GM21526 (cell line): ENCODE measurements around the gene OOSP2.
"Not testable (repeated sequence)": the region's sequence is repeated elsewhere in the genome, so short reads cannot be mapped to it uniquely, and the experiment has no call there.

Experiments
- ATAC-seq: cut with Tn5 transposase; IDR thresholded peaks from one replicate; pipeline ENCODE4 v1.9.1; 2021; ENCODE audit warnings: moderate library complexity; ENCODE audit not compliant: unreplicated experiment, low FRiP score

OOSP2 gene, protein sequence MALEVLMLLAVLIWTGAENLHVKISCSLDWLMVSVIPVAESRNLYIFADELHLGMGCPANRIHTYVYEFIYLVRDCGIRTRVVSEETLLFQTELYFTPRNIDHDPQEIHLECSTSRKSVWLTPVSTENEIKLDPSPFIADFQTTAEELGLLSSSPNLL

DNA sequence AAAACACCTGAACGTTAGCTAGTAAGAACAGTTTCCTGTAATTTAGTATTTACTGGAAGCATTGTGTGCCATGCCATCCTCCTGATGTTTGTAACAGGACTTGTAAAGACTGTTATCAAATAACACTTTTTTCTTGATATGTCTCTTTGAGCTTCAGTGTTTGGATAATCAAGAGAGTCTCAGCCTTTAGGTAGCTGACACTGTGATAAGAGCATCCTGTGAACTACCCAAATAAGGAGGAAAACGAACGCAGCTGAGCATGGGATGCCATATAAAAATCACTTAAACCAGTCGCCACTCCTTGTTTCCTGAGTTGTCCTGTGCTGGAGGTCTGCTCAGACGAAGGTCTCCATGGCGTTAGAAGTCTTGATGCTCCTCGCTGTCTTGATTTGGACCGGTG is at the start of gene OOSP2:
Gene OOSP2, plus strand, starts transcription at position 301 of the 400 bp plus-strand sequence. Its CDS starts 51 bp downstream, at position 352.
- ATAC-seq: no peak

DNA sequence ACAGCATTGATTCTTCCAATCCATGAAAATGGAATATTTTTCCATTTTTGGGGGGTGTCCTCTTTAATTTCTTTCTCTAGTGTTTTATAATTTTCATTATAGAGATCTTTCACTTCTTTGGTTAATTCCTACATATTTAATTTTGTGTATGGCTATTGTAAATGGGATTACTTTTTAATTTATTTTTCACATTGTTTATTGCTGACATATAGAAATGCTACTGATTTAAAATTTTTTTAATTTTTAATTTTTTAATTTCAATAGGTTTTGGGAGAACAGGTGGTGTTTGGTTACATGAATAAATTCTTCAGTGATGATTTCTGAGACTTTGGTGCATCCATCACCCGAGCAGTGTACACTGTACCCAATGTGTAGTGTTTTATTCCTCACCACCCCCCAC is 49.8 kb upstream of the OOSP2 start:
- ATAC-seq: no peak

DNA sequence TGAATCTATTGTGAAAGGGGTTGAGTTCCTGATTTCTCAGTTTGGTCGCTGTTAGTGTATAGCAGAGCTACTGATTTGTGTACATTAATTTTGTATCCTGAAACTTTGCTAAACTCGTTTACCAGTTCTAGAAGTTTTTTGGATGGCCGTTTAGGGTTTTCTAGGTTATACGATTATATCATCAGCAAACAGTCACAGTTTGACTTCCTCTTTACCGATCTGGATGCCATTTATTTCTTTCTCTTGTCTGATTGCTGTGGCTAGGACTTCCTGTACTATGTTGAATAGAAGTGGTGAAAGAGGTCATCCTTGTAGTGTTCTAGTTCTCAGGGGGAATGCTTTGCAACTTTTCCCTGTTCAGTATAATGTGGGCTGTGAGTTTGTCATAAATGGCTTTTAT is 47.8 kb upstream of the OOSP2 start:
- ATAC-seq: no peak

DNA sequence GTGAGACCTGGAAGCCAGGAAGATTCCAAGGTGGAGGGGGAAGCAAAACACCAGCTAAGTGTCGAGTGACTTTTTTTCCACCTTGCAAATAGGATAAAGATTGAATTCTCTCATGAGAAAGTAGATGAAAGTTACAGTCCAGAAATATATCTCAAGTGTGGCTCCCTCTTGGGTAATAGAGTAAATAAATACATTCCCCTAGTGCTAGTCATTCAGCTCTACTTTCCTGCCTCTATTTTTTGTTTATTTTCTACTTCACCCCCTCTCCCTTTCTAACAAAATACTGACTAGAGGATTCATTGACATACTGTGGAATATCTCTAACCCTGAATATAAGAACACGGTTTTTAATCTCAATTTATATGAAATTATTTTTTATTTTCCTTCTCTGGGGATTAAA is 42.4 kb upstream of the OOSP2 start:
- no peak for ATAC-seq

DNA sequence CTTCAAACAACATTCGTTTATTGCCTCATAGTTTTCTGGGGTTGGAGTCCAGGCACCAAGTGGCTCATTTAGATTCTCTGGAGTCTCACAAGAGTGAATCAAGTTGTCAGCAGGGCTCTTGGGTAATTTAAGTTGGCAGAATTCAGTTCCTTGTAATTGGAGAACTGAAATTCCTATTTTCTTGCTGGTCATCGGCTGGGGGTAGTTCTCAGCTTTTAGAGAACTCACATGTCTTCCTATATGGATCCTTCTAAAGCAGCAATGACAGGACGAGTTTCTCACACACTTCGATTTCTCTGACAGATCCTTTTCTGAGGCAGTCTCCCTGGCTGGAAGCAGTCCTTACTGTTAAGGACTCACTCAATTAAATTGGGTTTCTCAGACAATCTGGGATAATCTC is 40.5 kb upstream of the OOSP2 start:
- ATAC-seq: no peak

DNA sequence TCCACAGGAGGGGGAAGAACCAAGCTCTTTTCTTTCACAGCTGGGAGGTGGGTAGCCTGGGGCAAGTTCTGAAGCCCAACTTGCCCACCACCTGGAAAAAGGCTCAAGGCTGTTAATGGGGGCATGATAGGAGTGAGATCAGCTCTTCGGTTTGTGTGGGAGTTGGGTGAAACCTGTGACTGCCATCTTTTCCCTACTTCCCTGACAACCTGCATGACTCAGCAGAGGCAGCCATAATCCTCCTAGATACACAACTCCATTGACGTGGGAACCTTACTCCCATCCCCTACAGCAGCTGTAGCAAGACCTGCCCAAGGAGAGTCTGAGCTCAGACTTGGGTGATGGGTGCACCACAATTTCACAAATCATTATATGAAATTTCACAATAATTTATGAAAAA is 36.5 kb upstream of the OOSP2 start:
- no peak for ATAC-seq

DNA sequence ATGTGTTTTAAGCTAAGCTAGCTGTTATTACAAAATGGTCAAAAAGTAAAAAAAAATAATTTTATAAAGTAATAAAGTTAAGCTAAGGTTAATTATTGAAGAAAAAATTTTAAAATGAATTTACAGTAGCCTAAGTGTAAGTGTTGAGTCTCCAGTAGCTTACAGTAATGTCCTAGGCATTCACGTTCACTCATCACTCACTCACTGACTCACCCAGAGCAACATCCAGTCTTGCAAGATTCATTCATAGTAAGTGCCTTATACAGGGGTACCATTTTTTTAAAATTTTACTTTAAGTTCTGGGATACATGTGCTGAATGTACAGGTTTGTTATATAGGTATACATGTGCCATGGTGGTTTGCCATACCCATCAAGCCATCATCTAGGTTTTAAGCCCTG is 34.8 kb upstream of the OOSP2 start:
- ATAC-seq: no peak

DNA sequence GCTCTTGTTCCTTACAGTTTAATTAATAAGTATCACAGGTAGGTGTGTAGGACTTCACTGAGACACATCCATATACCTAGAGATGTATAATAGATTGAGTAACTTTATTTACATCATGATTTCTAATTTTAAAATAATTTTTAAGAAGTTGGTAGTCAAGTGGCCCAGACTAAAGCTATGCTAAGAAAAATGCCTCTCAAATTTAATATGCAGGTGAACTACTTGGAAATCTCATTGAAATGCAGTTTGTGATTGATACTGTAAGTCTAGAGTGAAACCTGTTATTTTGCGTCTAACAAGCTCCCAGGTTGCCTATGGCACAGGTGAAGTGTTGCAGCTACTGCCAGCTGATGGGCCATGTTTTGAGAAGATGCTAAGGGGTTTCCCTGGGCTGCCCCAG is 23.3 kb upstream of the OOSP2 start, which contains the start of gene OOSP4B:
Gene OOSP4B, plus strand, starts transcription at position 301 of the 400 bp plus-strand sequence.
- ATAC-seq: no peak

DNA sequence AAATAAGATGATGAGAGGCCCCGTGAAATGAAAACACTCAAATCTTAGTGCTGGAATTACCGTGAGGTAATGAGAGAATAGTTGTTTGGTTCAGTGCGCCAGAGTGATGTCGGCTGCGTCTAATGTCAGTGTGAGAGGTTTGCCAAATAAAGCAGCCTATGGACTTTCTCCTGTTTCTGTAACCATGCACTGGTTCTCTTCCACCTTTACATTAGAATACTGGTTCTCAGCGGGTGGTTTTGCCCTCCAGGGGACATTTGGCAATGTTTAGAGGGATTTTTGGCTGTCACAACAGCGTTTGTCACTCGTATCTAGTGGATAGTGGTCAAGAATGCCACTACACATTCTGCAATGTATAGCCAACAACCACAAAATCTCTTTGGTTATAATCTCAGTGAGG is 22.2 kb upstream of the OOSP2 start:
- ATAC-seq: no peak

DNA sequence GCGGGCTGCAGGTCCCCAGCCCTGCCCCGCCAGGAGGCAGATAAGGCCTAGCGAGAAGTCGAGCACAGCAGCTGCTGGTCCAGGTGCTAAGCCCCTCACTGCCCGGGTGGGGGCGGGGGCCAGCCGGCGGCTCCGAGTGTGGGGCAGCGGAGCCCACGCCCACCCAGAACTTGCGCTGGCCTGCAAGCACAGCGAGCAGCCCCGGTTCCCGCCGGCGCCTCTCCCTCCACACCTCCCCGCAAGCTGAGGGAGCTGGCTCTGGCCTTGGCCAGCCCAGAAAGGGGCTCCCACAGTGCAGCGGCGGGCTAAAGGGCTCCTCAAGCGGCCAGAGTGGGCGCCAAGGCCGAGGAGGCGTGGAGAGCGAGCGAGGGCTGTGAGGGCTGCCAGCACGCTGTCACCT is 19.8 kb upstream of the OOSP2 start:
- ATAC-seq: not testable (repeated sequence)

DNA sequence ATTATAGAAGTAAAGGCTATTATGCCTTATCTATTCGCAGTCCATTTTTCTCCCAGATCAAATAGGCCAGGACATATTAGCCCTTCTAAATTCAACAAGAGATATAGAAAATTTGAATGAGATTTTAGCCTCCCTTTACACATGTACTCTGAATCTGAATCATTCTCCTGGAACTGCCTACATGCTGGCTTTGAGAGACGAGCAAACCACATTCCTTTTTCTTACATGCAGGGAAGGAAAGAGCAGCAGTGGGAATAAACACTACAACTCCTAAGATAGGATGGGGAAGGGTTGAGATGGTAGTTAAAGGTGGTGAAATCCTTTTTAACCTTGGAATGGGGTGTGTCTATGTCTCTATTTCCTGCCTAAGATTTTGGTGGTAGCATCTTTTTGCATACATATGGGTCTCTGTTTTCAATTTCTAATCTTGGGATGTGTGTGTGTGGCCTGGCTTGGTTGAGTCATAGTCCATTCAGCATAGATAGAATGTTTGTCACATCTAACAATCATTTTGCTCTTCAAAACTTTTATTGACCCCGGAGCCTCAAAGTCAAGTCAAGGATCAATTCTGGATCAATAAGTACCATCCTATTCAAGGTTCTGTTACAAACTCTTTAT is 11.1 kb upstream of the OOSP2 start:
- no peak for ATAC-seq

DNA sequence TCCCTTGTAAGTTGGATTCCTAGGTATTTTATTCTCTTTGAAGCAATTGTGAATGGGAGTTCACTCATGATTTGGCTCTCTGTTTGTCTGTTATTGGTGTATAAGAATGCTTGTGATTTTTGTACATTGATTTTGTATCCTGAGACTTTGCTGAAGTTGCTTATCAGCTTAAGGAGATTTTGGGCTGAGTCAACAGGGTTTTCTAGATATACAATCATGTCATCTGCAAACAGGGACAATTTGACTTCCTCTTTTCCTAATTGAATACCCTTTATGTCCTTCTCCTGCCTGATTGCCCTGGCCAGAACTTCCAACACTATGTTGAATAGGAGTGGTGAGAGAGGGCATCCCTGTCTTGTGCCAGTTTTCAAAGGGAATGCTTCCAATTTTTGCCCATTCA is 10.2 kb downstream of the OOSP2 start:
- ATAC-seq: not testable (repeated sequence)

DNA sequence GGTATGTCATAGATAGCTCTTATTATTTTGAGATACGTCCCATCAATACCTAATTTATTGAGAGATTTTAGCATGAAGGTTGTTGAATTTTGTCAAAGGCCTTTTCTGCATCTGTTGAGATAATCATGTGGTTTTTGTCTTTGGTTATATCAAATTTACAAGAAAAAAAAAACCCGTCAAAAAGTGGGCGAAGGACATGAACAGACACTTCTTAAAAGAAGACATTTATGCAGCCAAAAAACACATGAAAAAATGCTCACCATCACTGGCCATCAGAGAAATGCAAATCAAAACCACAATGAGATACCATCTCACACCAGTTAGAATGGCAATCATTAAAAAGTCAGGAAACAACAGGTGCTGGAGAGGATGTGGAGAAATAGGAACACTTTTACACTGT is 10.6 kb downstream of the OOSP2 start:
- ATAC-seq: not testable (repeated sequence)

DNA sequence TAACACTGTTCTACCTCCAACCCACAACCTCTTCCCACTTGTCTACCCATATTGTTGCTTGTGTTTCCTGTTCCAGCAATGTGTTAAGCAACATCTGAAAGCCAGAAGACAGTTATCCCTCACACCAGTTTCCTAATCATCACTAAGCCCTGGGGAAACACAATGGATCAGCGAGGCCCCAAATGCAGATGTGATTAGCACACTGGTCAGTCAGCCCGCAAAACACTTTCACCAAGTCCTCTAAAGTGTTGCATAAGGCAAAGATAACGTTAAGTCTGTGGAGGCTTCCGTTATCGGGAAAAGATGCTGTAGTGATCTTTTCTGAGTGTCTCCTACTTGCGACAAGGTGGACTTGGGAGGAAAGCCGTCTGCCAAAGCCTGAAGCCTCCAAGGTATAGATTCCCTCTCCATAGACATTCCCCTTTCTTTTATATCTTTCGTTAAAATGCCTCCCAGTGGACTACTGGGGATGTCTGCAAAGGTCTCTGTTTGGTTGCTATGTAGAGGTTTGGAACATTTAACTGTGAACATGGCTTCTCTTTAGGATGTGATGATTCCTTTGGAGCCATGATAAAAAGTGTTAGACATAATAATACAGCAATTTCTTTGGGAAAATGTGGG is 16.2 kb downstream of the OOSP2 start, which contains the start of gene MS4A3:
Gene MS4A3, plus strand, starts transcription at position 317 of the 621 bp plus-strand sequence. CDS start 4,496 bp downstream, outside the sequence.
- ATAC-seq: no peak

DNA sequence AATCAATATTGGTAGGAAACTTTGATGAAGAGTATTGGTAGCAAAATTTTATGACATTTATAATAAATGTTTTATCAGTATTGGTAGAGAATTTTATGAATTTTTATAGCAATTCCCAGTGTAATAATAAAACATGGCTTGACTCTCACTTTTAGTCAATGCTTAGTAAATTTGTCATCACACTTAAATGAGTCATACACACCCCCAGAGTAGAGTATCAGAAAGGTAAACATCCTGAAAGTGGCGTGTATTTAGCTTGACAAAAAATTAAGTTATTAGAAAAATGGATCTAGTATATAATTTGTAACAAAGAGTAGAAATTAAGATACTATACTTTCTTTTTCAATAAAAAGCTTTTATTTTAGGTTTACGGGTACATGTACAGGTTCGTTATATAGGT is 18.8 kb downstream of the OOSP2 start:
- no peak for ATAC-seq

DNA sequence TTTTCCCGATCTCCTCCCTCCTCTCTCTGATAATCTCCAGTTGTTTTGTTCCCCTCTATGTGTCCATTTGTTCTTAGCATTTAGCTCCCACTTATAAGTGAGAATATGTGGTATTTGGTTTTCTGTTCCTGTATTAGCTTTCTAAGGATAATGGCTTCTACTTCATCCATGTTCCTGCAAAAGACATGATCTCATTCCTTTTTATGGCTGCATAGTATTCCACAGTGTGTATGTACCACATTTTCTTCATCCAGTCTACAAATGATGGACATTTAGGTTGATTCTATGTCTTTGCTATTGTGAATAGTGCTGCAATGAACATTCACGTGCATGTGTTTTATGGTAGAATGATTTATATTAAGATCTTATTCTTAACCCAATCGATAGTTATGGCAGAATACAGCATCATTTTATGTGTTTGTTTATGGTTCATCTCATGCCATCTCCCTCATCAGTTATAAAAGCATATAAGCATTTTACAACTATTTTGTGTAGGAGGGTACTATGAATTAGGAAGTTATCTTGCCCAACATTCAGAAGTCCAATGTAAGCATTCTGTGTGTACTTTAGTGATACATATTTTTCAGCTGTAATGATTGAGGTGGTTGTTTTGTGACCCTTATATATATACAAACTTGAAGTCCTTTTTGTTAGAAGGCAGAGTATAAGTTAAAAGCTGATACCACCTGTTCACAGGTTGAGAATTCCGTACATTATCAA is 19.5 kb downstream of the OOSP2 start:
- ATAC-seq: no peak

DNA sequence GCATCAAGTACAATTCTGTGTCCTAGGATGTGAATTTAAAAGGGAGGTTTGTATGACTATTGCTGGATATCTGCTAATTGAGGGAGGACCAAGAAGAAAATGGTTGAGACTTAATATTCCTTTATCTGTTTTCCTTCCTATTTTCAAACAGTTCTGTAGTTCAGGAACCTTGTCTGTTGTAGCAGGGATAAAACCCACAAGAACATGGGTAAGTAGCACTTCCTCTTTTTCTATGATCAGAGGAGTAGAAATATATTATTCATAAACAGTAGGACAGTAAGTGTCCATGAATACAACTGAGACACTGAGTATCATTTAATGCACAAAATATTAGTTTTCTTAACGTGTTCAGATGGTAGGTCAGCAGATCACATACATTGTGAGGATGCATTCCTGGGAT is 23.9 kb downstream of the OOSP2 start:
- ATAC-seq: no peak

DNA sequence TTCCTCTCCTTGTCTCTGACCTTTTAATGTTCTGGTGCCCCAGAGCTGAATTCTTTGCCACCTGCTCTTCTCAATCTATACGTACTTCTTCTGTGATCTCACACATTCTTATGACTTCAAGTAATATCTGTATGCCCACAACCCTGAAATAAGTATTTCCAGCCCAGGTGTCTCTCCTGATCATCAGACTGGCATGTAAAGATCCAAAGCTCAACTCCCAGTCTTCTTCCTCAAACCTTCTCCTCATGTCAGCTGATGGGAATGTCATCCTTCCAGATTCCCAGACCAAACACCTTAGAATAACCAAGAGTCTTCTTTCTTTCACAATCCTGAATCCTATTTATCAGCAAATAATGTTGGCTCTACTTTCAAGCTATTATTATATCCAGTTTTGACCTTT is 25.6 kb downstream of the OOSP2 start:
- no peak for ATAC-seq

DNA sequence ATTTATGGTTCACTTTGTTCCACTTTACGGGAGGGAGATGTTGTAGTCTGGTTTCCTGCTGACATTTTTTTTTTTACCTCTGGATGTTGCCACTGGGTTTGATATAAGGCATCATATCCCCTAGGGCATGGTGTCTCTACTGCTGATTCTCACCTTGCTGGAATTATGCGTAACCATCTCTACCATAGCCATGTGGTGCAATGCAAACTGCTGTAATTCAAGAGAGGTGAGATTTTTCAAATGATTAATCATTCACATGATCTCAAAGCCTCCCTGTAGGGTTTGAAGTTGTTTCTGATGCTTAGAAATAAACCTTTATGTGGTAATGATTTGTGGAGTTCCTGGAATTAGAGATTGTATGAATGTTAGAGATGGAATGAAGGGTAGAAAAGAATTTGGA is 29.2 kb downstream of the OOSP2 start:
- no peak for ATAC-seq

DNA sequence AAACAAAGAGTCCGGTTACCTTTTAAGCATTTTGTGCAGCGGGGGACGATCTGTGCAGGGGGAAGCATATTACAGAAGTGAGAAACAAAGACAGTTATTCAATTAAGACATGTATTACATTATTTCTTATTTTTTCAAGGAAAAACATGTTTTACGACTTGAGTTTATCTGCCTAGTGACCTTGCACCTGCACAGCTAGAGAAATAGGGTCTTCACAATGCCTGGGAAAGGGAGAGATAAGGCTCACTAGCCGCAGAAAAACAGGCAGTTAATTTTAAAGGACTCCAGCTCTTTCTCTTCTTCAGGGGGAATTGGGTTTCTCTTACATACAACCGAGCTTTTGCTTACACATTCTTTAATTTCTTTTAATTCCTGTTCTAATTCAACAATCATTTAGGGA is 31.4 kb downstream of the OOSP2 start:
- not testable (repeated sequence) for ATAC-seq

DNA sequence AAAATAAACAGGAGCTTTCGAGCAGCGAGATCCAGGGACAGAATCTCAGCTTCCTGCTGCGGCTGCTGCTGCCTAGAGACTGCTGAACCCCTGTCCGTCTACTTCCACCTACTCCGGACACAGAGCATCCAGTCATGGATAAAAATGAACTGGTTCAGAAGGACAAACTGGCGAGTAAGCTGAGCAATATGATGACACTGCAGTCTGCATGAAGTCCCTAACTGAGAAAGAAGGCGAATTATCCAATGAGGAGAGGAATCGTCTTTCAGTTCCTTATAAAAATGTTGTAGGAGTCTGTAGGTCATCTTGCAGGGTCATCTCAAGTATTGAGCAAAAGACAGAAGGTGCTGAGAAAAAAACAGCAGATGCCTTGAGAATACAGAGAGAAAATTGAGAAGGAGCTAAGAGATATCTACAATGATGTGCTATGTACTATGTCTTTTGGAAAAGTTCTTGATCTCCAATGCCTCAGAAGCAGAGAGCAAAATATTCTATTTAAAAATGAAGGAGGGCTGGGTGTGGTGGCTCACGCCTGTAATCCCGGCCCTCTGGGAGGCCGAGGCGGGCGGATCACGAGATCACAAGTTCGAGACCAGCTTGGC is 37.1 kb downstream of the OOSP2 start:
- no peak for ATAC-seq
